ENCODE results near the gene OGDHL.
A peak's percentile ranks its signal among the peaks of the same experiment; 100 is the strongest.
"Not testable (repeated sequence)": the region's sequence is repeated elsewhere in the genome, so short reads cannot be mapped to it uniquely, and the experiment has no call there.

OGDHL gene

GRCh38 chr10:49761789-49762565 lies at the start of gene OGDHL:
OGDHL (minus strand) TSS chr10:49762323; CDS start chr10:49758592, 3,731 bp downstream.
- DNase-seq, result peak; percentile 87

GRCh38 chr10:49803988-49804387 lies 41.9 kb upstream of the OGDHL start:
- no peak for DNase-seq

DNA sequence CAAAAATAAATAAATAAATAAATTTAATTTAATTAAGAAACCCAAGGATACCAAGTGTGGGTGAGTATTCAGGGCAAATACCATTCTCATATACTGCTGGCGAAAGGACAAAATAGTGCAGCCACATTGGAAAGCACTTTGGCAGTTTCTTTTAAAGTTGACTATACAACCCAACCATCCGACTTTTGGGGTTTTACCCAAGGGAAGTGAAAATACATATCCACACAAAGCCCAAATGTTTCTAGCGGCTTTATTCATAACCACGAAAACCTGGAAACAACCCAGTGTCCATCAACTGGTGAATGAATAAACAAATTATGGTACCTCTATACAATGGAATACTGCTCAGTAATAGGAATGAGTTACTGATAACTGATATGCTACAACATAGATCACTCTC lies 36.2 kb upstream of the OGDHL start:
- no peak for DNase-seq

DNA sequence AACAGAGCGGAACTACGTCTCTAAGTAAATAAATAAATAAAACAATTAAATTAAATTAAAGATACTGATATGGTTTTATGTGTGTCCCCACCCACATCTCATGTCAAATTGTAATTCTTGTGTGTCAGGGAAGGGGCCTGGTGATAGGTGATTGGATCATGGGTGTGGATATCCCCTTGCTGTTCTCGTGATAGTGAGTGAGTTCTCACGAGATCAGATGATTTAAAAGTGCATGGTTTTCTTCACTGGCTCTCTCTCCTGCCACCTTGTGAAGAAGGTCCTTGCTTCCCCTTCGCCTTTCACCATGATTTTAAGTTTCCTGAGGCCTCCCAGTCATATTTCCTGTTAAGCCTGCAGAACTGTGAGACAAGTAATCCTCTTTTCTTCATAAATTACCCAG lies 29.0 kb upstream of the OGDHL start:
- DNase-seq, result no peak

- no peak for DNase-seq
Observed at GRCh38 chr10:49784681-49785080, 22.6 kb upstream of the OGDHL start.

DNA sequence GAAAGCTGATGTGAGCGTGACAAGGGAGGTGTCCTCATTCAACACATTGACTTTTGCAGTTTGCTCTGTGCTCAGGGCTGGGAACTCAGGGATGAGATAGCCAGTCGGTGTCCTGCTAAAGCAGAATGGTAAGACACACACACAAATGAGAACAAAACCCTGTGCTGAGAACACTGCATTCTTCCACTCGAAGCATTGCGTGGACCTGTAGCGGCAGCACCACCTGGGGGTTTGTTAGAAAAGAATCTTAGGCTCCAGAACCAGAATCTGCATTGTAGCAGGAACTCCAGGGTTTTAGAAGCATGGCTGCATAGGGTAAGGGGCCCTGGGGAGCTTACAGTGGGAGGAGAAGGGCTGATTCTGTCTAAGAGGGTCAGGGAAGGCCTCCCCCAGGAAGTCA lies 21.5 kb upstream of the OGDHL start:
- DNase-seq, result no peak

DNA sequence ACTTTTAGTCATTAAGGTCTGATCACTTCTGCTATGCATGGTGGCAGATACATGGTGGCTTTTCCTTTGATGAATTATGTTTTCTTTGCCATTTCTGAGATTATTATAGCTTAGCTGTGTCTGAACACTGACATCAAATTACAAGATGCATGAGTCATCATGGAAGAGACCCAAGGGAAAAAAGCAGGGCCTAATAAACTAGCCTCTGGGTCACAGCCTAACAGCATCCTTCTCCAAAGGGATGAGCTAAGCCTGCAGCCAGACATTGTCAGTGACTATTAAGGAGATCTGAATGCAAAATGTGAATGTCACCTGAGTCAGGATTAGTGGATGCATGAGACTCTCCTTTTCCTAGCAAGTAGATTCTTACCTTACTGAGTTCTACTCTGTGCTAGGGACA lies 19.1 kb upstream of the OGDHL start:
- DNase-seq, result no peak

- DNase-seq, result no peak
Observed at GRCh38 chr10:49778197-49778596, 16.1 kb upstream of the OGDHL start.

DNA sequence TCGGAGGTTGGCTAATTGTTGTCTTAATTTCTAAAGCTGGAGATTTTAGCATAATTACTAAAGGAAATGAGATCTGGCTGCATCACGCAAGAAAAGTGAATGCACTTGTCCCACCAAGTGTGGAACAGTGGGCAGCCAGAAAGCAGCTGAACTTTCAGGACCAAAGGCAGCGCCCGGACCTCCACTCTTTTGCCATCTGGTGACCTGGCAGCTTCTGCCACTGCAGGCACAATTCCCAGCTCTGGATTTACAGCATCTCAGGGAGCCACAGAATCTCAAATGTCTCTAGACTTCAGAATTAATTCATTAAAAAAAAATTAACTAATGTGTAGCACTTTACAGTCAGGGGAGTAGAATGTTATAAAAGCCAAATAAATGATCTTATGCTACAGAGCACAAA lies 14.7 kb upstream of the OGDHL start:
- no peak for DNase-seq

DNA sequence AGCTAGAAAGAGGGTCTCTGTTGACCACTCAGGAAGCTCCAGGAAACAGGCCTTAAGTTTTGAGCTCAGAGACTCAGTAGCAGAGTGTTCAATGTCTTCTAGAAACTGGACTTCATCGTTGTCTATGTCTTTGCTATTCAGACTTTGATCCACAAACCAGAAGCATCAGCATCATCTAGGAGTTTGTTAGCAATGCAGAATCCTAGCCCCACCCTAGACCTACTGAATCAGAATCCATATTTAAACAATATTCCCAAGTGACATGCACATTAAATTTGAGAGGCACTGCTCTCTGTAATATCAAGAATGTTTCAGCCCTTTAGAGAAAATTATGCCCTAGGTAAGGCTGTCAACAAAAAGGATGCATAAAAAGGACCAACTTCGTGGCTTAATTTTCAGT lies 12.9 kb upstream of the OGDHL start:
- DNase-seq, result no peak

GRCh38 chr10:49772944-49773343 lies 10.8 kb upstream of the OGDHL start:
- DNase-seq, result not testable (repeated sequence)

DNA sequence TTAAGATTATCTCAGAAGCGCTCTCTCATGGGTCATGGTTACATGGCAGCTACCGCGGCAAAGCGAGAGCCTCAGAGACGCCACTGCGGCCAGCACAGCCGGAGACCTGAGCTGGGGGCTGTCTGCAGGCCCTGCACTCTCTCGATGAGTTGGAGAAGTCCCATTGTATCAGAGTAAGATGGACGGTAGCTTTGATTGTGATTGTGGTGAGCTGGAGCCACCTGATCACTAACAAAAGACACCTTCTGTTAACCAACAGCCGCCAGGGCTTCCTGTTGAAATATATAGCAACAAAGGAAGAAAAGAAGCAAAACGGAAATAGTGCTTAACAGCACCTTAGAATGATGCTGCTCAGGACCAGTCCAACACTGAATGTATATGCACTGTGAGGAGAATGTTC lies 8.9 kb upstream of the OGDHL start:
- DNase-seq, result not testable (repeated sequence)

DNA sequence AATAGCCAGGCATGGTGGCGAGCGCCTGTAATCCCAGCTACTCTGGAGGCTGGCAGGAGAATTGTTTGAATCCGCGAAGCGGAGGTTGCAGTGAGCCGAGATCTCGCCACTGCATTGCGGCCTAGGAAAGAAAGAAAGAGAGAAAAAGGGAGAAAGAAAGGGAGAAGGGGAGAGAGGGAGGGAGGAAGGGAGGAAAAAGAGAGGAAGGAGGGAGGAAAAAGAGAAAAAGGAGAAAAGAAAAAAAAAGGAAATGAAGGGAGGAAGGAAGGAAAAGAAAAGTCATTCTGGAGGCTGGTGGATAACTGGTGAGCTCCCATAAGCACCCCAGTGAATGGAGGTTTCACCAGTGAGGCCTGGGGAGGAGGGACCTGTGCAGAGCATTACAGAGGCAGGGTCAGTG lies 7.6 kb upstream of the OGDHL start:
- DNase-seq, result no peak

- DNase-seq, result no peak
Observed at GRCh38 chr10:49768731-49769130, 6.6 kb upstream of the OGDHL start.

- DNase-seq, result no peak
Observed at GRCh38 chr10:49768329-49768728, 6.2 kb upstream of the OGDHL start.

- no peak for DNase-seq
Observed at GRCh38 chr10:49767752-49768151, 5.6 kb upstream of the OGDHL start.

DNA sequence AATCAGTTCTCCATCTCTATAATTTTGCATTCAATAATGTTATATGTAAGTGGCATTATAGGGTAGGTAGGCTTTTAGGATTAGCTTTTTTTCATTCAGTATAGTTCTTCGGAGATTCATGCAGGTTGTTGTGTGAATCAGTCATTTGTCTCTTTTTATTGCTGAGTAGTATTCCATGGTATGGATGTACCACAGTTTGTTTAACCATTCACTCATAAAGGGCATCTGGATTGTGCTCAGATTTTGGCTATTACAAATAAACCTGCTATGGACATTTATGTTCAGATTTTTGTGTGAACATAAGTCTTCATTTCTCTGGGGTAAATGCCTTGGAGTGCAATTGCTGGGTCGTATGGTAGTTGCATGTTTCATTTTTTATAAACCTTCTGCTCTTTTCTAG lies 4.4 kb upstream of the OGDHL start:
- no peak for DNase-seq

GRCh38 chr10:49762566-49762877 lies 399 bp upstream of the OGDHL start:
- DNase-seq, result no peak

- DNase-seq, result no peak
Observed at GRCh38 chr10:49761201-49761788, 828 bp downstream of the OGDHL start.

DNA sequence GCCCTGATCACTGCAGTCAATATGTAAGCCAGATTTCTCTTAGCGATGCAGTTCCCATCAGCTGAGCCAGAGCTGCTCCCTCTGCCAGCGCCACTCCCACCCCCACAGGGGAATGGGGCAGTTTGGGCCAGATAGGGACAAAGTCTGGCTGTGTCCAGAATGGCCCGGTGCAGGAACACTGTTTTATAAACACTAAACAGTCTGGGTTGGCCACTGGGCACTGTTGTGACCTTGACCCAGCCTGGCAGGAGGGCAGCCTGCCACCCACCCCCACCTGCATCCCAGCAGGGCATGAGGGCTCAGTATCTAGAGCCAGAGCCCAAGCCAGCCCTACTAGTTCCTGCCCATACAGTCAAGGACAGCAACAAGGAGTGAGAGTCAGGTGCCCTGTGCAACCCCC lies 1.3 kb downstream of the OGDHL start:
- DNase-seq, result no peak

DNA sequence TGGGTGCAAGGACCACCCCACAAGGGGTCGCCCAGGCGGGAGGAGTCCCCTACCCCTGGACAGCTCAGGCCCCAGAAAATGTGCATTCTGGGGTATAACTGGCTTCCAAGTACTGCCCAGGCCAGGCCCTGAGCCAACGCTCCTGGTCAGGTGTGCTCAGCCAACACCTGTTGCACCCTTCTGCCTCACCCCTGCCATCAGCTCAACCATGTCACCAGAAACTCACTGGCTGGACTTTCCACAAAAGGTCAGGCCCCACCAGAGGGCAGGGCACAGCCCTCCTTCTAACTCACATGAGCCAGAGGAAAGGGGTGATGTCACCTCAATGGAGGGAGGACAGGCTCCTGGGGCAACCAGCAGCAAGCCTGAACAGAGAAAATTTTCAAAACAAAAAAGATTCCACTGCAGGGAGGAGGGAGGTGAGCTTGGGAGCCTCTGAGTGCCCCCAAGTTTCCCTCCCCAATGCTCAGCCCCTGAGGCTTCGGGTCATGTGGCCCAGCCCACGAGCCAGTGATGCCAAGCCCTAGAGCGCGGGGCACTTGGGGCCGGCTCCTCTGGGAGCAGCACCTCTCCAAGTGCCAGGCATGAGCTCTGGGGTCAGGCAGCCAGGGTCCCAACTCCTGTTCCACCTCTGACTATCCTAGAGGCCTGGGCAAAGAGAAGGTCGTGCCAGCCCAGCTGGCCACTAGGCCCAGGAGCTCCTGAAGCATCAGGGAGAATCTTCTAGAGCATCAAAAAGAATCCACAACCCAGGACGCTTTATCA lies 2.2 kb downstream of the OGDHL start:
- DNase-seq, result no peak

DNA sequence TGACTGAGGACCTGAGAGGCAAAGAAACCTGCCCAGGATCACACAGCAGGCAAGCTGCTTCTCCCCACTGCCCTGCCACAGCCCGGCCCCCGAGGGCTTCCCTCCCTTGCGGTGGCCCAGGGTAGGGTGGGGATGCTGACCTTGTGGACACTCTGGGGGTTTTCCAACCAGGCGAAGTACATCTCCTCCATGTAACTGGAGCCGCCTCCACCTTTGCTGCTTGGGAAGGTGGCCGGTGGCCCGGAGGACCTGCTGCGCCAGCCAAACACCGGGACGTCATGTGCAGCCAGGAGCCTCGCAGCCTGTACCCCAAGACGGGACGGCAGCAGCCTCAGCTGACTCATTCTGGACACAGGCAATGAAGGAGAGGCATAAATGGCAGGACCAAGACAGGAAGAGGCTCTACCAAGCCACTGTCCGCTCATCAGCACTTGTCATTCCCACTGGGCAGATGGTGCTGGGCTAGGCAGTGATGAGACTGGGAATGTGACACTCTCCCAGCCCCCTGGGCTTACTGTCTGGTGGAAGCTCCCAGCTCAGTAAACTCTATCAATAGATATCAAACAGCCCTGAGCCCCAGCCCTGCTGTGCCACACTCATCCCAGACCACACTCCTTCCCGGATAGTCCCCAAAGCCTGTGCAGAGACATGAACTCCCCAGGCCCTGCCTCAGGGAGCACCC lies 3.7 kb downstream of the OGDHL start:
- DNase-seq, result no peak

GRCh38 chr10:49756641-49757040 lies 5.5 kb downstream of the OGDHL start:
- DNase-seq, result no peak

- DNase-seq, result no peak
Observed at GRCh38 chr10:49756031-49756430, 6.1 kb downstream of the OGDHL start.

Data from activated CD8-positive, alpha-beta memory T cell treated with anti-CD3 and anti-CD28 coated beads, Interleukin-2, amount 50 U/mL, for 48 hours (primary cell).